Kasumi-1 (cell line): ENCODE measurements around the gene PTBP1.

Experiments
- DNase-seq, 2 experiments: peaks; one replicate each; lab custom pipeline; 2025; lab: John Stamatoyannopoulos, UW

Gene PTBP1

DNA sequence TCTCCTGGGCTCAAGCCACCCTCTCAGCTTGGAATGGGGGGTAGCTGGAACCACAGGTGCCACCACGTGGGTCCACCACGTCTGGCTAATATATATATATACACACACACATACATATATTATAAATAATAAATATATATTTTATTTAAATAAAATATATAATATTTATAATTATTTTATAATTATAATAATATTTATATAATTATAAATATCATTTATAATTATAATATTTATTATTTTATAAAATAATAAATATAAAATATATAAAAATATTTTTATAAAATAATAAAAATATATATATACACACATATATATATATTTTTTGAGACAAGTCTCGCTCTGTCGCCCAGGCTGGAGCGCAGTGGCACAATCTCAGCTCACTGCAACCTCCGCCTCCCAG lies 57.3 kb downstream of the PTBP1 start:
- DNase-seq, result no peak

- no peak for DNase-seq
Measured at GRCh38 chr19:855142-855541, 57.9 kb downstream of the PTBP1 start.

DNA sequence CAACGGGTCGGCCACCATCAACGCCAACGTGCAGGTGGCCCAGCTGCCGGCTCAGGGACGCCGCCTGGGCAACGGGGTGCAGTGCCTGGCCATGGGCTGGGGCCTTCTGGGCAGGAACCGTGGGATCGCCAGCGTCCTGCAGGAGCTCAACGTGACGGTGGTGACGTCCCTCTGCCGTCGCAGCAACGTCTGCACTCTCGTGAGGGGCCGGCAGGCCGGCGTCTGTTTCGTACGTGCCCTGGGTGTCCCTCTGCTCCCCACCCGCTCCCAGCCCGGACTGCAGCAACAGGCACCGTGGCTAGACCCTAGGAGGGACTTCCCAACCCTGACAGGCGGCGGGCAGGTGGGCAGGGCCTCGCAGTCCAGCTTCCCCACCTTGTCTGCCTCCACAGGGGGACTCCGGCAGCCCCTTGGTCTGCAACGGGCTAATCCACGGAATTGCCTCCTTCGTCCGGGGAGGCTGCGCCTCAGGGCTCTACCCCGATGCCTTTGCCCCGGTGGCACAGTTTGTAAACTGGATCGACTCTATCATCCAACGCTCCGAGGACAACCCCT lies 58.4 kb downstream of the PTBP1 start:
- DNase-seq, result no peak

DNA sequence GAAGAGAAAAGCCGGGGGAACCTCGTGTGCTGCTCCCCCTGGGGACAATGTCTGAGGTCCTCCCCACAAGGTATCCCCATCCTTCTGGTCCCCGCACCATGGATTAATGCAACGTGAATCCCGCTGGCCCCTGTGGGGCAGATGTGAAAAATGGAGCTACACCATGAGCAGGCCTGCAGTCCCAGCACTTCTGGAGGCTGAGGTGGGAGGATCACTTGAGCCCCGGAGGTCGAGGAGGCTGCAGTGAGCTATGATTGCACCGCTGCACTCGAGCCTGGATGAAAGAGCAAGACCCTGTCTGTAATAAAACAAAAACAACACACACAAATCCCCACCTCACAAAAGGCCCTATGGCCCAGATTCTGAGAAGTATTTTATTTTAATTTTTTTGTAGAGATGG lies 61.0 kb downstream of the PTBP1 start:
- DNase-seq, result no peak

DNA sequence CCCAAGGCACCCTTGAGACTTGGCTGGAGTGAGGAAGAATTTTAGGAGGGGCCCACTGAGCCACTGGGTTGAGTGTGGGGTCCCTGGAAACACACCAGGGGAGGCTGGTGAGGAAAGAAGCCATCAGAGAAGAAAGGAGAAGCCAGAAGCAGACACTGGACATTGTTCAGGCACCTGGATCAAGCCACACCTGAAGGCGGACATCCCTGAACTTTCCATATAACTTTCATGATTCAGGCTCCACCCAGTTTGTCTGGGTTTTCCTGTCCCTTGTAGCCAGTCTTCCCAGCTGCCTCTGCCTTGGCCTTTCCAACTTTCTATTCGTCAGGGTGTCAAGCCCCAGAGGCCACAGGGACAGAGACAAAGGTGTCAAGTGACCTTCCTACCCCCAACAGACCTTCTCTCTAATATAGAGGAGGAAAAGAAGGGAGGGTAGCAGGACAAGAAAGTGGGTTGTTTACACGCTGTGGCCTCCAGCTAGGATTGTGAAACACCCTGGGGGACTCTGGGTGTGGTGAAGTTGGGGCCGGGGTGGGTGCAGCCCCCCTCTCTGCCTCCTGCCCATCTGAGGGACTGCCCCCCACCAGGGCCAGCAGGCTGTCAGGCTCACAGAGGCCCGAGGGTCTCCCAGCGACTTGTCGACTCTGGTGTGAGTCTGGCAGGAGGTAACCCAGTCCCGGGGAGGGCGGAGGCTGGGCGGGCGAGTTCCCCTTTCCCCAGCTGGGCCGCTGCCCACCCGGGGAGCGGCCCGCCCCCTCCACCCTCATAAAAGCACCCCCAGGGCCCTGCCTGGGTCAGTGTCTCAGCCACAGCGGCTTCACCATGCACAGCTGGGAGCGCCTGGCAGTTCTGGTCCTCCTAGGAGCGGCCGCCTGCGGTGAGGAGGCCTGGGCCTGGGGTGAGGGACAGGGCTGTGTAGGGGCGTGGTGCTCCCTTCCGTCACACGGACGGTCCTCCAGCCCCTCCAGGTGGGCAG lies 61.9 kb downstream of the PTBP1 start, which contains the start of gene CFD:
TSS of gene CFD (plus strand) at position 797 of the 976 bp plus-strand sequence. CDS start at position 823, 26 bp downstream.
- peak; percentile 49 to 56 for DNase-seq

GRCh38 chr19:861141-861755 lies 64.0 kb downstream of the PTBP1 start:
- DNase-seq, result no peak
